ENCODE data around the gene RAB26. TPM values are rescaled to one million over a fixed set of nuclear protein-coding genes. Genes with fewer than 3 reads are reported as not detected.
A peak's percentile ranks its signal among the peaks of the same experiment; 100 is the strongest.

Gene RAB26
- total and polyA plus RNA-seq, 4 donors: 1.9 to 3.9 (median 3.0) TPM

DNA sequence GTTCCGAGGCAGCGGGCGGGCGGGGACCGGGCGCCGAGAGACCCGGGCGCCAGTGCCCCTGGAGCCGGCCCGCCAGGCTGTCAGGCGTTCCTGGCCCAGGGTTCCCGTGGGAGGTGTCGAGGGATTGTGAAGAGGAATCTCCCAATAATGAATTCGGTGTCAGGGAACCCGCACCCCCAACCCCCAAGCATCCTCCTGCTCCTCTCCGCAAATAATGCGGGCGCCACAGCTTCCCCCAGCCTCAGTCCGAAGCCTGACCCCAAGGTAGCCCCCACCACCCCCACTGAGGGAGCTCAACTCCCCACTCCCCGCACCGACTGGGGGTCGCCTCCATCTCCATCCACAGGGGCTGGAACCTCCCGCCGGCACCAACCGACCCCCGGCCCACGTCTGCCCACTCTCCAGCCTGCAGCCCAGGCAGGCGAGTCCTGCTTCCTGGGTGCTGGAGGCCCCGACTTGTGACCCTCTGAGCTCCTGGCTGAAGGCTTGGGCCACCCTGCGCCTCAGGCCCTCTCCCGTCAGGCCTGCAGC, 48.6 kb downstream of the RAB26 start:
- TF ChIP-seq EGR1 (IDR thresholded peaks at IDR 0.05; ENCODE audit: low read depth in 2 of 2): no peak
- no peak for TF ChIP-seq JUND (IDR thresholded peaks at IDR 0.05)
- TF ChIP-seq, protein P1, sequence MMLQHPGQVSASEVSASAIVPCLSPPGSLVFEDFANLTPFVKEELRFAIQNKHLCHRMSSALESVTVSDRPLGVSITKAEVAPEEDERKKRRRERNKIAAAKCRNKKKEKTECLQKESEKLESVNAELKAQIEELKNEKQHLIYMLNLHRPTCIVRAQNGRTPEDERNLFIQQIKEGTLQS (IDR thresholded peaks at IDR 0.05): no peak
- no peak for TF ChIP-seq FOXA1 (IDR thresholded peaks at IDR 0.05)
- no peak for TF ChIP-seq CTCF (IDR thresholded peaks at IDR 0.05; ENCODE audit: low read depth, low read length, missing input control)
- no peak for TF ChIP-seq HNF4G (IDR thresholded peaks at IDR 0.05)
- no peak for TF ChIP-seq SP1 (IDR thresholded peaks at IDR 0.05)
- TF ChIP-seq GABPA (IDR thresholded peaks at IDR 0.05 in 1 of 2, conservative IDR thresholded peaks at IDR 0.05 in 1 of 2): no peak
- TF ChIP-seq, protein P2, sequence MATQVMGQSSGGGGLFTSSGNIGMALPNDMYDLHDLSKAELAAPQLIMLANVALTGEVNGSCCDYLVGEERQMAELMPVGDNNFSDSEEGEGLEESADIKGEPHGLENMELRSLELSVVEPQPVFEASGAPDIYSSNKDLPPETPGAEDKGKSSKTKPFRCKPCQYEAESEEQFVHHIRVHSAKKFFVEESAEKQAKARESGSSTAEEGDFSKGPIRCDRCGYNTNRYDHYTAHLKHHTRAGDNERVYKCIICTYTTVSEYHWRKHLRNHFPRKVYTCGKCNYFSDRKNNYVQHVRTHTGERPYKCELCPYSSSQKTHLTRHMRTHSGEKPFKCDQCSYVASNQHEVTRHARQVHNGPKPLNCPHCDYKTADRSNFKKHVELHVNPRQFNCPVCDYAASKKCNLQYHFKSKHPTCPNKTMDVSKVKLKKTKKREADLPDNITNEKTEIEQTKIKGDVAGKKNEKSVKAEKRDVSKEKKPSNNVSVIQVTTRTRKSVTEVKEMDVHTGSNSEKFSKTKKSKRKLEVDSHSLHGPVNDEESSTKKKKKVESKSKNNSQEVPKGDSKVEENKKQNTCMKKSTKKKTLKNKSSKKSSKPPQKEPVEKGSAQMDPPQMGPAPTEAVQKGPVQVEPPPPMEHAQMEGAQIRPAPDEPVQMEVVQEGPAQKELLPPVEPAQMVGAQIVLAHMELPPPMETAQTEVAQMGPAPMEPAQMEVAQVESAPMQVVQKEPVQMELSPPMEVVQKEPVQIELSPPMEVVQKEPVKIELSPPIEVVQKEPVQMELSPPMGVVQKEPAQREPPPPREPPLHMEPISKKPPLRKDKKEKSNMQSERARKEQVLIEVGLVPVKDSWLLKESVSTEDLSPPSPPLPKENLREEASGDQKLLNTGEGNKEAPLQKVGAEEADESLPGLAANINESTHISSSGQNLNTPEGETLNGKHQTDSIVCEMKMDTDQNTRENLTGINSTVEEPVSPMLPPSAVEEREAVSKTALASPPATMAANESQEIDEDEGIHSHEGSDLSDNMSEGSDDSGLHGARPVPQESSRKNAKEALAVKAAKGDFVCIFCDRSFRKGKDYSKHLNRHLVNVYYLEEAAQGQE (IDR thresholded peaks at IDR 0.05): no peak
- no peak for TF ChIP-seq ZBTB33 (IDR thresholded peaks at IDR 0.05)
- TF ChIP-seq YY1 (IDR thresholded peaks at IDR 0.05): no peak
- no peak for TF ChIP-seq NR2F2 (IDR thresholded peaks at IDR 0.05)
- no peaks in the 10 kb centered on the region for H3K9me3 ChIP-seq (ENCODE audit: control insufficient read depth in 4 of 4, low read length in 3 of 4)
- no peaks in the 10 kb centered on the region for H3K36me3 ChIP-seq (ENCODE audit: control insufficient read depth in 4 of 4, insufficient read depth in 3 of 4, low read depth in 1 of 4, low read length in 3 of 4)
- H3K27ac ChIP-seq (ENCODE audit: low read depth in 1 of 2, low read length in 2 of 2): no peak overlapping the region
- peaks cover 0 to 2% (median 0%) of the 10 kb centered on the region in 4 donors for H3K27me3 ChIP-seq (ENCODE audit: control insufficient read depth in 4 of 4, insufficient read depth in 4 of 4, low read length in 3 of 4)
- H3K9ac ChIP-seq (ENCODE audit: low read depth in 1 of 2, low read length in 2 of 2): no peak overlapping the region
- DNase-seq (ENCODE audit: low spot score): no peak
- H3K4me1 ChIP-seq (ENCODE audit: control insufficient read depth in 4 of 4, insufficient read depth in 4 of 4, low read length in 3 of 4): peaks cover 2 to 11% (median 4%) of the 10 kb centered on the region in 4 donors
- peak overlapping the region in 1 of 3 donors; percentile 56 for H3K4me3 ChIP-seq (ENCODE audit: low read depth in 1 of 3, low read length in 3 of 3)
- WGBS: 35% methylated on average over 32 of the region's 32 CpGs

DNA sequence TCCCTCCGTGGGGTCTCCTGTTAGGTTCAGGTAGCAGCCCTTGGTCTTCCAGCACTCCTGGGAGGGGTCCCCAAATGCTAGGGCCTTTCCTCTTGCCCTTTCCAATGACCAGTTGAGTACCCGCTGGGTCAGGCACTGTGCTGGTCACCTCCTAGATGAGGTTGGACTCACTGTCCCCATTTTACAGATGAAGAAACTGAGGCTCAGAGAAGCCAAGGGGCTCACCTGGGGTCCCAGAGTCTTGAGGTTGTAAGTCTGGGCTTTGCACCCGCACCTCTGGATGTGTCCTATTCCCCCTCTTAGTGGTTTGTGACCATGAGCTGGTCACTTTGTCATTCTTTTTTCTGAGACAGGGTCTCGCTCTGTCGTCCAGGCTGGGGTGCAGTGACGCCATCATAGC, 49.3 kb downstream of the RAB26 start:
- no peak overlapping the region for H3K4me3 ChIP-seq (ENCODE audit: low read depth in 1 of 3, low read length in 3 of 3)
- H3K27me3 ChIP-seq (ENCODE audit: control insufficient read depth in 4 of 4, insufficient read depth in 4 of 4, low read length in 3 of 4): peaks cover 0 to 2% (median 0%) of the 10 kb centered on the region in 4 donors
- TF ChIP-seq HNF4G (IDR thresholded peaks at IDR 0.05) (no peak), TAF1 (conservative IDR thresholded peaks at IDR 0.05) (no peak), RAD21 (IDR thresholded peaks at IDR 0.05) (no peak), FOXA2 (IDR thresholded peaks at IDR 0.05) (no peak), RXRA (IDR thresholded peaks at IDR 0.05) (no peak), JUND (IDR thresholded peaks at IDR 0.05) (no peak), HNF4A (conservative IDR thresholded peaks at IDR 0.05) (no peak), CTCF (IDR thresholded peaks at IDR 0.05; ENCODE audit: low read depth, low read length, missing input control) (no peak)
- TF ChIP-seq, protein P2 (IDR thresholded peaks at IDR 0.05): no peak
- TF ChIP-seq, protein P1 (IDR thresholded peaks at IDR 0.05): no peak
- WGBS: 82% methylated on average over 6 of the region's 6 CpGs
- H3K4me1 ChIP-seq (ENCODE audit: control insufficient read depth in 4 of 4, insufficient read depth in 4 of 4, low read length in 3 of 4): peaks cover 2 to 11% (median 4%) of the 10 kb centered on the region in 4 donors
- no peak overlapping the region for H3K9ac ChIP-seq (ENCODE audit: low read depth in 1 of 2, low read length in 2 of 2)
- DNase-seq (ENCODE audit: low spot score): no peak
- H3K36me3 ChIP-seq (ENCODE audit: control insufficient read depth in 4 of 4, insufficient read depth in 3 of 4, low read depth in 1 of 4, low read length in 3 of 4): no peaks in the 10 kb centered on the region
- no peaks in the 10 kb centered on the region for H3K9me3 ChIP-seq (ENCODE audit: control insufficient read depth in 4 of 4, low read length in 3 of 4)
- H3K27ac ChIP-seq (ENCODE audit: low read depth in 1 of 2, low read length in 2 of 2): no peak overlapping the region

All from liver (tissue), 9 donors.